GM12865 (cell line): Measurements from ENCODE around the gene IL1RN.

Experiments used
- DNase-seq: peaks from one replicate; pipeline ENCODE4 v3.0.0; 2010; ENCODE audit warnings: low read depth
- H3K4me3 ChIP-seq: 2 replicates; pipeline ENCODE4 v1.5.1; 2011; ENCODE audit warnings: mild to moderate bottlenecking, low read depth, low read length, control low read depth
- CTCF ChIP-seq: IDR thresholded peaks from 2 replicates; pipeline ENCODE4 v1.5.1; 2011; ENCODE audit warnings: low read length, control low read depth, low read depth, inconsistent platforms; ENCODE audit not compliant: insufficient read depth; ENCODE audit errors: missing control alignments

The IL1RN gene

GRCh38 chr2:113104054-113104611 is 23.3 kb upstream of the IL1RN start:
- no peak overlapping the region for H3K4me3 ChIP-seq
- DNase-seq: no peak
- no peak for TF ChIP-seq CTCF

- H3K4me3 ChIP-seq: no peak overlapping the region
- no peak for TF ChIP-seq CTCF
- DNase-seq: no peak
These were observed 22.2 kb upstream of the IL1RN start for GRCh38 chr2:113105047-113105785.

GRCh38 chr2:113111121-113111520 is 16.3 kb upstream of the IL1RN start:
- TF ChIP-seq CTCF: no peak
- no peak for DNase-seq
- H3K4me3 ChIP-seq: no peak overlapping the region

GRCh38 chr2:113111823-113112287 is 15.5 kb upstream of the IL1RN start:
- H3K4me3 ChIP-seq: no peak overlapping the region
- TF ChIP-seq CTCF: no peak
- no peak for DNase-seq

GRCh38 chr2:113112441-113112840 is 15.0 kb upstream of the IL1RN start:
- no peak for DNase-seq
- TF ChIP-seq CTCF: no peak
- no peak overlapping the region for H3K4me3 ChIP-seq

- H3K4me3 ChIP-seq: no peak overlapping the region
- no peak for DNase-seq
- no peak for TF ChIP-seq CTCF
These were observed 14.5 kb upstream of the IL1RN start for GRCh38 chr2:113112871-113113270.
